CD4-positive, alpha-beta T cell (primary cell): ENCODE results near the gene NPY4R. TPM values are rescaled to one million over a fixed set of nuclear protein-coding genes. Genes with fewer than 3 reads are reported as not detected.
"Not testable (repeated sequence)": the region's sequence is repeated elsewhere in the genome, so short reads cannot be mapped to it uniquely, and the experiment has no call there.

Source experiments
- ATAC-seq: fragments of 200-7000 bp; cut with Tn5 transposase; one replicate; pipeline ENCODE4 v1.10.0; 2022; ENCODE audit warnings: mild to moderate bottlenecking; ENCODE audit not compliant: poor library complexity
- CTCF ChIA-PET: fragments of 350-600 bp; sonication (Branson Sonifier 250); formaldehyde crosslinking; loops from one replicate; lab custom pipeline; 2021; ENCODE audit warnings: antibody characterized with exemption, inconsistent platforms; lab: Charles Lee
- POLR2A ChIA-PET: fragments of 350-600 bp; sonication (Branson Sonifier 250); formaldehyde crosslinking; loops from one replicate; lab custom pipeline; 2021; ENCODE audit warnings: antibody characterized with exemption, inconsistent platforms; lab: Charles Lee
- DNase-seq, 14 experiments: peaks; one replicate each; pipeline ENCODE4 v3.0.0-alpha.2; 2013 to 2020; ENCODE audit warnings: mixed read lengths in 2 of 14
- H3K27ac ChIP-seq, 2 donors: one replicate each; pipeline versions ENCODE4 v1.5.1 to v1.7.0; 2013; ENCODE audit warnings: low read length in 2 of 2, low read depth in 1 of 2, mild to moderate bottlenecking in 1 of 2
- H3K27me3 ChIP-seq, 2 experiments: 1 replicate in 1 of 2; 2 replicates in 1 of 2; pipeline versions ENCODE4 v1.6.1 to v1.7.0; 2013; ENCODE audit warnings: low read length in 2 of 2, control low read depth in 1 of 2, mild to moderate bottlenecking in 1 of 2, moderate library complexity in 1 of 2; ENCODE audit not compliant: insufficient read depth in 2 of 2, control insufficient read depth in 1 of 2
- H3K36me3 ChIP-seq: one replicate; pipeline ENCODE4 v1.6.1; 2013; ENCODE audit warnings: low read length, control low read depth; ENCODE audit not compliant: insufficient read depth
- H3K4me1 ChIP-seq: one replicate; pipeline ENCODE4 v1.6.1; 2013; ENCODE audit warnings: low read length, control low read depth; ENCODE audit not compliant: insufficient read depth
- H3K4me3 ChIP-seq: one replicate; pipeline ENCODE4 v1.5.1; 2013; ENCODE audit warnings: mild to moderate bottlenecking, low read length, moderate library complexity
- H3K9me3 ChIP-seq, 2 experiments: 1 replicate in 1 of 2; 2 replicates in 1 of 2; pipeline versions ENCODE4 v1.6.1 to v1.7.0; 2013; ENCODE audit warnings: low read length in 2 of 2, mild to moderate bottlenecking in 2 of 2, control low read depth in 1 of 2, moderate library complexity in 1 of 2; ENCODE audit not compliant: control insufficient read depth in 1 of 2, insufficient read depth in 1 of 2
- H3K27ac Mint-ChIP-seq: one replicate; pipeline ENCODE4 v1.8.0; 2020; ENCODE audit warnings: mixed read lengths
- H3K27me3 Mint-ChIP-seq: one replicate; pipeline ENCODE4 v1.8.0; 2021; ENCODE audit warnings: mixed read lengths
- H3K36me3 Mint-ChIP-seq: one replicate; pipeline ENCODE4 v1.8.0; 2021; ENCODE audit warnings: low read depth, mixed read lengths
- H3K4me1 Mint-ChIP-seq: one replicate; pipeline ENCODE4 v1.8.0; 2021; ENCODE audit warnings: low read depth, mixed read lengths
- H3K4me3 Mint-ChIP-seq: one replicate; pipeline ENCODE4 v1.8.0; 2020; ENCODE audit warnings: mild to moderate bottlenecking, mixed read lengths
- H3K9me3 Mint-ChIP-seq: one replicate; pipeline ENCODE4 v1.8.0; 2020; ENCODE audit warnings: mixed read lengths
- intact Hi-C, 2 experiments: fragments of 100-400 bp; cut with DNase I in 1 of 2; cut with micrococcal nuclease in 1 of 2; formaldehyde crosslinking; loops; one replicate each; pipeline versions ENCODE4 v1.15.1 to v1.9.0; 2023 to 2025; cut with DNase I, micrococcal nuclease
- total RNA-seq, 174 experiments: library from RNA in 2 of 174; stranded (reverse) in 2 of 174; gene quantifications; one replicate each; pipeline ENCODE4 v1.2.3 and lab custom pipeline; 2021 to 2026

NPY4R gene
- total RNA-seq, 2 experiments from 2014 or later: not detected

GRCh38 chr10:46445389-46446122 is 20.2 kb downstream of the NPY4R start:
- H3K27ac Mint-ChIP-seq, H3K27me3 Mint-ChIP-seq, H3K36me3 ChIP-seq, POLR2A ChIA-PET, H3K4me1 ChIP-seq, H3K9me3 Mint-ChIP-seq, CTCF ChIA-PET, H3K27me3 ChIP-seq, H3K27ac ChIP-seq, ATAC-seq, DNase-seq, H3K4me3 Mint-ChIP-seq, H3K9me3 ChIP-seq, intact Hi-C loops, H3K4me1 Mint-ChIP-seq, H3K4me3 ChIP-seq, H3K36me3 Mint-ChIP-seq: not testable (repeated sequence)

- DNase-seq, ATAC-seq, H3K4me3 Mint-ChIP-seq, POLR2A ChIA-PET, H3K27me3 ChIP-seq, H3K4me1 ChIP-seq, H3K27ac ChIP-seq, H3K36me3 ChIP-seq, H3K4me3 ChIP-seq, intact Hi-C loops, H3K36me3 Mint-ChIP-seq, H3K27ac Mint-ChIP-seq, CTCF ChIA-PET, H3K9me3 ChIP-seq, H3K27me3 Mint-ChIP-seq, H3K9me3 Mint-ChIP-seq, H3K4me1 Mint-ChIP-seq: not testable (repeated sequence)
Measured at GRCh38 chr10:46443422-46443821, 22.3 kb downstream of the NPY4R start.

- POLR2A ChIA-PET, H3K4me3 ChIP-seq, CTCF ChIA-PET, H3K27ac ChIP-seq, H3K36me3 ChIP-seq, H3K4me1 ChIP-seq, H3K27me3 ChIP-seq, H3K9me3 ChIP-seq, H3K4me3 Mint-ChIP-seq, DNase-seq, ATAC-seq, H3K27me3 Mint-ChIP-seq, H3K36me3 Mint-ChIP-seq, H3K9me3 Mint-ChIP-seq, intact Hi-C loops, H3K4me1 Mint-ChIP-seq, H3K27ac Mint-ChIP-seq: not testable (repeated sequence)
Measured at GRCh38 chr10:46442706-46443275, 23.0 kb downstream of the NPY4R start.

GRCh38 chr10:46441837-46442278 is 23.9 kb downstream of the NPY4R start:
- DNase-seq, H3K4me1 Mint-ChIP-seq, POLR2A ChIA-PET, H3K27ac Mint-ChIP-seq, CTCF ChIA-PET, H3K27me3 ChIP-seq, H3K36me3 ChIP-seq, H3K9me3 ChIP-seq, intact Hi-C loops, ATAC-seq, H3K27me3 Mint-ChIP-seq, H3K9me3 Mint-ChIP-seq, H3K36me3 Mint-ChIP-seq, H3K4me1 ChIP-seq, H3K4me3 ChIP-seq, H3K4me3 Mint-ChIP-seq, H3K27ac ChIP-seq: not testable (repeated sequence)

- H3K4me3 ChIP-seq, H3K36me3 ChIP-seq, CTCF ChIA-PET, H3K27ac Mint-ChIP-seq, intact Hi-C loops, ATAC-seq, POLR2A ChIA-PET, H3K27me3 ChIP-seq, H3K27ac ChIP-seq, DNase-seq, H3K4me1 ChIP-seq, H3K9me3 ChIP-seq, H3K9me3 Mint-ChIP-seq, H3K4me3 Mint-ChIP-seq, H3K27me3 Mint-ChIP-seq, H3K36me3 Mint-ChIP-seq, H3K4me1 Mint-ChIP-seq: not testable (repeated sequence)
Measured at GRCh38 chr10:46440942-46441341, 24.8 kb downstream of the NPY4R start.

- H3K36me3 ChIP-seq, H3K4me1 ChIP-seq, H3K9me3 ChIP-seq, H3K36me3 Mint-ChIP-seq, H3K27me3 ChIP-seq, H3K27ac ChIP-seq, CTCF ChIA-PET, H3K27me3 Mint-ChIP-seq, POLR2A ChIA-PET, H3K4me3 Mint-ChIP-seq, DNase-seq, intact Hi-C loops, ATAC-seq, H3K9me3 Mint-ChIP-seq, H3K4me3 ChIP-seq, H3K4me1 Mint-ChIP-seq, H3K27ac Mint-ChIP-seq: not testable (repeated sequence)
Measured at GRCh38 chr10:46423550-46423949, 42.2 kb downstream of the NPY4R start.
